Esophagus squamous epithelium (tissue), 4 donors: ENCODE measurements around the gene FERMT3.

Experiments used
- POLR2A ChIP-seq, 4 donors: fragments of 450-650 bp; IDR thresholded peaks; one replicate each; pipeline ENCODE4 v1.6.1; 2017; ENCODE audit warnings: antibody characterized with exemption in 4 of 4, mild to moderate bottlenecking in 4 of 4, moderate library complexity in 3 of 4
- TF ChIP-seq, protein P1 (sequence below), 6 experiments: fragments of 450-650 bp in 4 of 6; fragments of 200-600 bp in 2 of 6; sonication (generic) in 2 of 6; IDR thresholded peaks; one replicate each; pipeline ENCODE4 v1.5.1; 2016 to 2019; ENCODE audit warnings: antibody characterized with exemption in 6 of 6, mild to moderate bottlenecking in 4 of 6, moderate library complexity in 4 of 6

DNA sequence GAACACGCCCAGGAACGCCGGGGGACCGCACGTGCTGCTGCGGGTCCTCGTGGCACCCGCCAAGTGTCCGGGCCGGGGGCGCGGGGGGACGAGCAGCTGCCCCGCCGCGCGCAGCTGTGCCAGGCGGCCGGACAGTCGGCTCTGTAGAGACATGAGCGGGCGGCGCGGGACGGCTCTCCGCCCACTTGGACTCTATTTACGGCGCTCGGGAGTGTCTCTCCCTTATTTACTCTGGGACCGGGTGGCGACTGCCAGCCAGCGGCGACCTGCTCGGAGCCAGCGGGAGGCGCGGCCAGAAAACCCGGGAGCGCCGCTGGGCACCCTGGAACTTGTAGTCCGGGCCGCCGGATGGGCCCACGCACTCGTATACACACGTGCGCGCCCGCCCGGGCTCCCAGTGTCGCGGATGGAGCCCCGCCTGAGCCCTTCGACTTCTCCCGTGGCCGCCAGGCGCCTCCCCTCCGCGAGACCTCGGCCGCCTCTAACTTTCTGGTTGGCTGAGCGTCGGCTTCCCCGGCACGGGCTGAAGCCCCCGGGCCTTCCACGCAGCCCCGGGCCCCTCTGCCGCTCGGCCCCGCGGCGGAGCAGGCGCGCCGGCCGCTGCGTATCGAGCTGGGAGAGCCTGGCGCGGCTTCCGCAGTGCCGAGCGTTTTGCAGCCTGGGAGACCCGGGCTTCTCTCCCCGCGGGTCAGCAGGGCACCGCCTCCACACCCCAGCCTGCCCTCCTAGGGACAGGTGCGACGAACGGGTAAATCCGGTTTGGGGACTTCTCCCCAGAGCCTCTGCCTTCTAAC lies 40.5 kb upstream of the FERMT3 start, which contains the start of gene MACROD1:
- TF ChIP-seq, protein P1, sequence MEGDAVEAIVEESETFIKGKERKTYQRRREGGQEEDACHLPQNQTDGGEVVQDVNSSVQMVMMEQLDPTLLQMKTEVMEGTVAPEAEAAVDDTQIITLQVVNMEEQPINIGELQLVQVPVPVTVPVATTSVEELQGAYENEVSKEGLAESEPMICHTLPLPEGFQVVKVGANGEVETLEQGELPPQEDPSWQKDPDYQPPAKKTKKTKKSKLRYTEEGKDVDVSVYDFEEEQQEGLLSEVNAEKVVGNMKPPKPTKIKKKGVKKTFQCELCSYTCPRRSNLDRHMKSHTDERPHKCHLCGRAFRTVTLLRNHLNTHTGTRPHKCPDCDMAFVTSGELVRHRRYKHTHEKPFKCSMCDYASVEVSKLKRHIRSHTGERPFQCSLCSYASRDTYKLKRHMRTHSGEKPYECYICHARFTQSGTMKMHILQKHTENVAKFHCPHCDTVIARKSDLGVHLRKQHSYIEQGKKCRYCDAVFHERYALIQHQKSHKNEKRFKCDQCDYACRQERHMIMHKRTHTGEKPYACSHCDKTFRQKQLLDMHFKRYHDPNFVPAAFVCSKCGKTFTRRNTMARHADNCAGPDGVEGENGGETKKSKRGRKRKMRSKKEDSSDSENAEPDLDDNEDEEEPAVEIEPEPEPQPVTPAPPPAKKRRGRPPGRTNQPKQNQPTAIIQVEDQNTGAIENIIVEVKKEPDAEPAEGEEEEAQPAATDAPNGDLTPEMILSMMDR (IDR thresholded peaks at IDR 0.05) = peak in 1 of 6 experiments; percentile 6
- TF ChIP-seq POLR2A (IDR thresholded peaks at IDR 0.05) = peak in 3 of 4 donors; percentile 4 to 39 (median 39)
